Osteocyte (in vitro differentiated cells): ENCODE data around the gene PGC. TPM values are rescaled to one million over a fixed set of nuclear protein-coding genes. Genes with fewer than 3 reads are reported as not detected.

Experiments used
- DNase-seq: peaks from one replicate; pipeline ENCODE4 v3.0.0; 2021; ENCODE audit warnings: mixed read lengths; ENCODE audit not compliant: unreplicated experiment; ENCODE audit errors: extremely low spot score
- H3K27ac Mint-ChIP-seq: one replicate; pipeline ENCODE4 v1.8.0; 2021; ENCODE audit warnings: mild to moderate bottlenecking, mixed read lengths; ENCODE audit not compliant: unreplicated experiment
- H3K27me3 Mint-ChIP-seq: one replicate; pipeline ENCODE4 v1.8.0; 2021; ENCODE audit warnings: mixed read lengths; ENCODE audit not compliant: unreplicated experiment
- H3K36me3 Mint-ChIP-seq: one replicate; pipeline ENCODE4 v1.8.0; 2021; ENCODE audit warnings: mixed read lengths; ENCODE audit not compliant: unreplicated experiment
- H3K4me1 Mint-ChIP-seq: one replicate; pipeline ENCODE4 v1.8.0; 2021; ENCODE audit warnings: mixed read lengths; ENCODE audit not compliant: unreplicated experiment
- H3K4me3 Mint-ChIP-seq: one replicate; pipeline ENCODE4 v1.8.0; 2021; ENCODE audit warnings: mild to moderate bottlenecking, moderate library complexity, mixed read lengths; ENCODE audit not compliant: unreplicated experiment
- H3K9me3 Mint-ChIP-seq: one replicate; pipeline ENCODE4 v1.8.0; 2021; ENCODE audit warnings: mixed read lengths; ENCODE audit not compliant: unreplicated experiment
- CTCF ChIP-seq: fragments of 200-600 bp; sonication (generic); IDR thresholded peaks from 2 replicates; pipeline ENCODE4 v1.5.0; 2021; ENCODE audit warnings: antibody characterized with exemption, mild to moderate bottlenecking, moderate library complexity
- total RNA-seq: library from RNA; stranded (reverse); gene quantifications from 2 replicates; pipeline ENCODE4 v1.2.1, GENCODE V29; 2021

Gene PGC
- total RNA-seq, 1 donor from 2014 or later = not detected

- DNase-seq = no peak
- TF ChIP-seq CTCF = no peak
- no peak overlapping the region for H3K4me3 Mint-ChIP-seq
- H3K4me1 Mint-ChIP-seq = peaks cover 31% of the 10 kb centered on the region
- no peak overlapping the region for H3K27ac Mint-ChIP-seq
- no peaks in the 10 kb centered on the region for H3K9me3 Mint-ChIP-seq
- no peaks in the 10 kb centered on the region for H3K27me3 Mint-ChIP-seq
- peaks cover 2% of the 10 kb centered on the region for H3K36me3 Mint-ChIP-seq
These were observed 18.9 kb downstream of the PGC start for GRCh38 chr6:41728073-41728936.

- peaks cover 2% of the 10 kb centered on the region for H3K36me3 Mint-ChIP-seq
- no peak overlapping the region for H3K27ac Mint-ChIP-seq
- H3K27me3 Mint-ChIP-seq = no peaks in the 10 kb centered on the region
- no peak overlapping the region for H3K4me3 Mint-ChIP-seq
- H3K9me3 Mint-ChIP-seq = no peaks in the 10 kb centered on the region
- no peak for TF ChIP-seq CTCF
- H3K4me1 Mint-ChIP-seq = peaks cover 32% of the 10 kb centered on the region
- DNase-seq = no peak
These were observed 19.5 kb downstream of the PGC start for GRCh38 chr6:41727705-41728072.

GRCh38 chr6:41726876-41727275, 20.3 kb downstream of the PGC start:
- Mint-ChIP-seq H3K9me3 (no peaks in the 10 kb centered on the region), H3K4me1 (peaks cover 29% of the 10 kb centered on the region), H3K4me3 (no peak overlapping the region), H3K36me3 (peaks cover 2% of the 10 kb centered on the region), H3K27ac (no peak overlapping the region), H3K27me3 (no peaks in the 10 kb centered on the region)
- no peak for DNase-seq
- no peak for TF ChIP-seq CTCF

- H3K36me3 Mint-ChIP-seq = peaks cover 2% of the 10 kb centered on the region
- no peak for TF ChIP-seq CTCF
- H3K4me3 Mint-ChIP-seq = no peak overlapping the region
- no peaks in the 10 kb centered on the region for H3K27me3 Mint-ChIP-seq
- no peak for DNase-seq
- H3K27ac Mint-ChIP-seq = no peak overlapping the region
- H3K4me1 Mint-ChIP-seq = peaks cover 21% of the 10 kb centered on the region
- no peaks in the 10 kb centered on the region for H3K9me3 Mint-ChIP-seq
These were observed 22.4 kb downstream of the PGC start for GRCh38 chr6:41724586-41725501.

GRCh38 chr6:41724228-41724580, 23.0 kb downstream of the PGC start:
- peaks cover 2% of the 10 kb centered on the region for H3K36me3 Mint-ChIP-seq
- peaks cover 19% of the 10 kb centered on the region for H3K4me1 Mint-ChIP-seq
- H3K4me3 Mint-ChIP-seq = no peak overlapping the region
- DNase-seq = no peak
- no peaks in the 10 kb centered on the region for H3K27me3 Mint-ChIP-seq
- H3K9me3 Mint-ChIP-seq = no peaks in the 10 kb centered on the region
- TF ChIP-seq CTCF = no peak
- H3K27ac Mint-ChIP-seq = no peak overlapping the region
